Measurements from ENCODE around the gene PCYOX1L. TPM values are rescaled to one million over a fixed set of nuclear protein-coding genes. Genes with fewer than 3 reads are reported as not detected.

PCYOX1L gene
- total and polyA plus RNA-seq, 2 of the 8 experiments (the other 6 are each of a cell fraction or from before 2014, with no cell fraction given) = 6.8 to 17.2 TPM

GRCh38 chr5:149412783-149413476 is 55.1 kb downstream of the PCYOX1L start (continued):
- TF ChIP-seq PHF8 (conservative IDR thresholded peaks at IDR 0.05; ENCODE audit: low read depth, low read length) = no peak
